Endothelial cell of umbilical vein (primary cell): ENCODE measurements around the gene ANKEF1.

Experiments
- CTCF ChIP-seq, 2 donors: IDR thresholded peaks; 1 replicate in 1 of 2; 2 replicates in 1 of 2; pipeline ENCODE4 v1.5.1; 2011; ENCODE audit warnings: low read length in 2 of 2, mild to moderate bottlenecking in 2 of 2, moderate library complexity in 2 of 2, control low read depth in 1 of 2, inconsistent platforms in 1 of 2, low read depth in 1 of 2; ENCODE audit not compliant: insufficient read depth in 1 of 2; ENCODE audit errors: extremely low read depth in 1 of 2
- EZH2 ChIP-seq: IDR thresholded peaks from 2 replicates; pipeline ENCODE4 v1.6.1; 2012; ENCODE audit warnings: borderline replicate concordance, low read depth, mild to moderate bottlenecking, moderate library complexity, low read length, inconsistent platforms; ENCODE audit not compliant: severe bottlenecking
- POLR2A ChIP-seq: IDR thresholded peaks from 2 replicates; pipeline ENCODE4 v1.6.1; 2012; ENCODE audit warnings: low read depth, mild to moderate bottlenecking, control low read depth, low read length
- POLR2AphosphoS5 ChIP-seq: IDR thresholded peaks from 2 replicates; pipeline ENCODE4 v1.6.1; 2012; ENCODE audit warnings: low read depth, mild to moderate bottlenecking, control low read depth, low read length, moderate library complexity; ENCODE audit not compliant: insufficient read depth

- TF ChIP-seq POLR2A (no peak), EZH2 (no peak), CTCF (IDR thresholded peaks at IDR 0.05; ENCODE audit: extremely low read depth in 1 of 2, insufficient read depth in 1 of 2, low read depth in 1 of 2, low read length in 2 of 2) (no peak), POLR2AphosphoS5 (no peak)
Observed at GRCh38 chr20:10012464-10012863, 22.3 kb upstream of the ANKEF1 start.
